ENCODE results near the gene SNAP23. TPM values are rescaled to one million over a fixed set of nuclear protein-coding genes. Genes with fewer than 3 reads are reported as not detected.

SNAP23 gene
- total RNA-seq, 2 experiments from 2014 or later = 19.9 to 48.3 TPM

- Histone ChIP-seq H3K27ac (ENCODE audit: low read depth, low read length, poor library complexity, severe bottlenecking) (no peak overlapping the region), H3K9me2 (ENCODE audit: insufficient read depth, low read length) (no peaks in the 10 kb centered on the region), H2AFZ (ENCODE audit: low read length) (no peak overlapping the region), H3K36me3 (ENCODE audit: insufficient read depth, low read length) (peaks cover 89% of the 10 kb centered on the region), H3K4me3 (ENCODE audit: low read depth, low read length, poor library complexity, severe bottlenecking) (no peak overlapping the region), H3K4me1 (ENCODE audit: insufficient read depth, low read length, poor library complexity, severe bottlenecking) (no peaks in the 10 kb centered on the region), H3K79me2 (ENCODE audit: insufficient read depth, low read depth, low read length) (peaks cover 42% of the 10 kb centered on the region), H4K20me1 (ENCODE audit: insufficient read depth, low read length) (no peaks in the 10 kb centered on the region), H3K4me2 (ENCODE audit: low read length) (no peak overlapping the region), H3K9me3 (ENCODE audit: low read length) (no peaks in the 10 kb centered on the region)
- BruUV-seq (replicated peaks) = no TSS peak
- ChIA-PET POLR2A (interaction anchor here (0.6 kb wide), 1 partner anchor 895 kb away, joined by 3 read pairs; no protein-coding TSS in a partner anchor), CTCF (ENCODE audit: unreplicated experiment) (no interaction called here)
- intact Hi-C loops (cut with micrococcal nuclease; ENCODE audit: unreplicated experiment) = loop anchor here (10.0 kb wide), 1 partner anchor 284 kb away; the partner anchor contains the start of genes GANC and TMEM87A
- no peak for DNase-seq (ENCODE audit: low spot score)
- TF ChIP-seq CTCF (conservative IDR thresholded peaks at IDR 0.05; ENCODE audit: low read length) (no peak), EZH2phosphoT487 (IDR thresholded peaks at IDR 0.05; ENCODE audit: borderline replicate concordance, low read depth, low read length) (no peak)
Measured at GRCh38 chr15:42558739-42559138, 63.3 kb downstream of the SNAP23 start.

GRCh38 chr15:42575188-42576039, 80.0 kb downstream of the SNAP23 start, which contains the start of gene STARD9:
Gene STARD9 (plus strand): TSS chr15:42575606. CDS start chr15:42575716, 110 bp downstream.
- peak; percentile 96 for DNase-seq (ENCODE audit: low spot score)
- CTCF ChIA-PET (ENCODE audit: unreplicated experiment) = interaction anchor here (0.6 kb wide), 2 partner anchors 25 to 136 kb away, joined by 3 read pairs; no protein-coding TSS in a partner anchor
- peak within 1 kb of the TSS; percentile 70 for H2AFZ ChIP-seq (ENCODE audit: low read length)
- intact Hi-C loops (cut with micrococcal nuclease; ENCODE audit: unreplicated experiment) = loop anchor here (5.0 kb wide), 2 partner anchors 77 to 342 kb away; no protein-coding TSS in a partner anchor
- H3K9me2 ChIP-seq (ENCODE audit: insufficient read depth, low read length) = no peaks in the 10 kb centered on the region
- BruUV-seq (replicated peaks) = no TSS peak
- H3K9me3 ChIP-seq (ENCODE audit: low read length) = no peaks in the 10 kb centered on the region; the same call in 1 of the 2 replicates
- peaks cover 4% of the 10 kb centered on the region; the same call in 1 of the 2 replicates for H3K36me3 ChIP-seq (ENCODE audit: insufficient read depth, low read length)
- H3K4me1 ChIP-seq (ENCODE audit: insufficient read depth, low read length, poor library complexity, severe bottlenecking) = peaks cover 33% of the 10 kb centered on the region
- peak within 1 kb of the TSS; percentile 1 for H3K27ac ChIP-seq (ENCODE audit: low read depth, low read length, poor library complexity, severe bottlenecking)
- no peaks in the 10 kb centered on the region for H4K20me1 ChIP-seq (ENCODE audit: insufficient read depth, low read length)
- POLR2A ChIA-PET = interaction anchor here (0.6 to 1.6 kb wide), 7 partner anchors 9 to 1632 kb away, joined by 3 to 6 read pairs (median 4); no protein-coding TSS in a partner anchor
- H3K4me2 ChIP-seq (ENCODE audit: low read length) = peak within 1 kb of the TSS; percentile 78
- H3K79me2 ChIP-seq (ENCODE audit: insufficient read depth, low read depth, low read length) = peaks cover 11% of the 10 kb centered on the region; the same call in 1 of the 2 replicates
- peak within 1 kb of the TSS; percentile 79 for H3K4me3 ChIP-seq (ENCODE audit: low read depth, low read length, poor library complexity, severe bottlenecking)
- no peak for TF ChIP-seq EZH2phosphoT487 (IDR thresholded peaks at IDR 0.05; ENCODE audit: borderline replicate concordance, low read depth, low read length)
- TF ChIP-seq CTCF (conservative IDR thresholded peaks at IDR 0.05; ENCODE audit: low read length) = no peak

Measured in OCI-LY7 (cell line).